GM23338 (cell line): ENCODE data around the gene COL4A6. TPM values are rescaled to one million over a fixed set of nuclear protein-coding genes. Genes with fewer than 3 reads are reported as not detected.

ENCODE experiments used
- ATAC-seq: fragments of 200-7000 bp; cut with Tn5 transposase; 3 replicates; pipeline ENCODE4 v1.9.1; 2020
- DNase-seq: peaks from one replicate; pipeline ENCODE4 v3.0.0-alpha.2; 2015; ENCODE audit warnings: low spot score
- H2AFZ ChIP-seq: fragments of 200-600 bp; sonication (generic); 2 replicates; pipeline ENCODE4 v1.8.0; 2016; ENCODE audit warnings: antibody characterized with exemption, mild to moderate bottlenecking, moderate library complexity
- H3F3A ChIP-seq: fragments of 200-600 bp; sonication (generic); replicated peaks from 2 replicates; pipeline ENCODE4 v1.8.0; 2017; ENCODE audit warnings: antibody characterized with exemption, mixed run types, low read depth
- H3K27ac ChIP-seq: fragments of 200-600 bp; sonication (generic); 2 replicates; pipeline ENCODE4 v1.6.1; 2016; ENCODE audit warnings: low read depth
- H3K27me3 ChIP-seq: fragments of 200-600 bp; sonication (generic); 2 replicates; pipeline ENCODE4 v1.8.0; 2016; ENCODE audit warnings: mild to moderate bottlenecking, mixed run types, moderate library complexity; ENCODE audit not compliant: insufficient read depth
- H3K36me3 ChIP-seq: fragments of 200-600 bp; sonication (generic); 2 replicates; pipeline ENCODE4 v1.8.0; 2016; ENCODE audit warnings: mild to moderate bottlenecking; ENCODE audit not compliant: insufficient read depth
- H3K4me1 ChIP-seq: fragments of 200-600 bp; sonication (generic); 2 replicates; pipeline ENCODE4 v1.8.0; 2016; ENCODE audit warnings: mild to moderate bottlenecking, moderate library complexity; ENCODE audit not compliant: insufficient read depth
- H3K4me2 ChIP-seq: fragments of 200-600 bp; sonication (generic); 2 replicates; pipeline ENCODE4 v1.7.1; 2017; ENCODE audit warnings: mixed run types
- H3K4me3 ChIP-seq: fragments of 200-600 bp; sonication (generic); 2 replicates; pipeline ENCODE4 v1.6.1; 2016; ENCODE audit warnings: mixed run types
- H3K79me2 ChIP-seq: fragments of 200-600 bp; sonication (generic); replicated peaks from 2 replicates; pipeline ENCODE4 v1.8.0; 2017; ENCODE audit warnings: mild to moderate bottlenecking; ENCODE audit not compliant: insufficient read depth
- H3K9me2 ChIP-seq: fragments of 200-600 bp; sonication (generic); 2 replicates; pipeline ENCODE4 v1.8.0; 2017; ENCODE audit not compliant: insufficient read depth
- H4K20me1 ChIP-seq: fragments of 200-600 bp; sonication (generic); replicated peaks from 2 replicates; pipeline ENCODE4 v1.8.0; 2017; ENCODE audit warnings: mild to moderate bottlenecking; ENCODE audit not compliant: insufficient read depth
- H3K27ac Mint-ChIP-seq: 2 replicates; pipeline ENCODE4 v1.8.0; 2020; ENCODE audit warnings: inconsistent platforms, mild to moderate bottlenecking, moderate library complexity, mixed read lengths
- H3K27me3 Mint-ChIP-seq: 3 replicates; pipeline ENCODE4 v1.8.0; 2022; ENCODE audit warnings: low read depth, mild to moderate bottlenecking, moderate library complexity, mixed read lengths, inconsistent platforms; ENCODE audit not compliant: insufficient read depth, poor library complexity
- H3K36me3 Mint-ChIP-seq: 3 replicates; pipeline ENCODE4 v1.8.0; 2021; ENCODE audit warnings: low read depth, mild to moderate bottlenecking, inconsistent platforms, moderate library complexity, mixed read lengths
- H3K4me1 Mint-ChIP-seq: 3 replicates; pipeline ENCODE4 v1.8.0; 2020; ENCODE audit warnings: mild to moderate bottlenecking, inconsistent platforms, mixed read lengths
- H3K4me3 Mint-ChIP-seq: 3 replicates; pipeline ENCODE4 v1.8.0; 2021; ENCODE audit warnings: moderate library complexity, mild to moderate bottlenecking, inconsistent platforms, mixed read lengths
- H3K9me3 Mint-ChIP-seq: 3 replicates; pipeline ENCODE4 v1.8.0; 2020; ENCODE audit warnings: moderate library complexity, mild to moderate bottlenecking, inconsistent platforms, mixed read lengths
- CREB1 ChIP-seq: fragments of 250-450 bp; sonication (Bioruptor Pico); IDR thresholded peaks from 2 replicates; pipeline ENCODE4 v1.5.0; 2020; ENCODE audit warnings: low read depth, mild to moderate bottlenecking, moderate library complexity
- EZH2phosphoT487 ChIP-seq: fragments of 200-600 bp; sonication (generic); IDR thresholded peaks from one replicate; pipeline ENCODE4 v1.8.1; 2018; ENCODE audit warnings: antibody characterized with exemption; ENCODE audit not compliant: unreplicated experiment
- JUNB ChIP-seq: IDR thresholded peaks from one replicate; pipeline ENCODE4 v1.6.1; 2016; ENCODE audit warnings: antibody characterized with exemption; ENCODE audit not compliant: unreplicated experiment
- STAT1 ChIP-seq: IDR thresholded peaks from one replicate; pipeline ENCODE4 v1.6.1; 2016; ENCODE audit warnings: antibody characterized with exemption; ENCODE audit not compliant: unreplicated experiment
- ZNF331 ChIP-seq: fragments of 250-450 bp; sonication (Bioruptor Pico); IDR thresholded peaks from 2 replicates; pipeline ENCODE4 v1.5.0; 2020; ENCODE audit warnings: low read depth, mild to moderate bottlenecking, moderate library complexity
- polyA plus RNA-seq: library from polyadenylated mRNA; unstranded; fragments of >200 nt; fragmentation: Nextera tagmentation; extraction: Ambion mirVana; gene quantifications from 2 replicates; pipeline ENCODE4 v1.2.1, GENCODE V29; 2016
- total RNA-seq: library from RNA; depleted of rRNA; stranded (reverse); fragments of >200 nt; shearing (Covaris generic); gene quantifications from 2 replicates; pipeline ENCODE4 v1.2.3, GENCODE V29; 2014
- TF ChIP-seq, protein P1 (sequence below): fragments of 250-450 bp; sonication (Bioruptor Pico); IDR thresholded peaks from 2 replicates; pipeline ENCODE4 v1.5.0; 2020; ENCODE audit warnings: mild to moderate bottlenecking, moderate library complexity
- TF ChIP-seq, protein P2 (sequence below), 2 experiments: fragments of 200-600 bp in 1 of 2; sonication (generic) in 1 of 2; conservative IDR thresholded peaks; 2 replicates each; pipeline versions ENCODE4 v1.5.1 to v1.6.1; 2016 to 2017; ENCODE audit warnings: antibody characterized with exemption in 2 of 2, low read depth in 2 of 2, mild to moderate bottlenecking in 2 of 2, moderate library complexity in 1 of 2

Gene COL4A6
- total and polyA plus RNA-seq, 2 experiments from 2014 or later = 4.1 to 15.2 TPM

DNA sequence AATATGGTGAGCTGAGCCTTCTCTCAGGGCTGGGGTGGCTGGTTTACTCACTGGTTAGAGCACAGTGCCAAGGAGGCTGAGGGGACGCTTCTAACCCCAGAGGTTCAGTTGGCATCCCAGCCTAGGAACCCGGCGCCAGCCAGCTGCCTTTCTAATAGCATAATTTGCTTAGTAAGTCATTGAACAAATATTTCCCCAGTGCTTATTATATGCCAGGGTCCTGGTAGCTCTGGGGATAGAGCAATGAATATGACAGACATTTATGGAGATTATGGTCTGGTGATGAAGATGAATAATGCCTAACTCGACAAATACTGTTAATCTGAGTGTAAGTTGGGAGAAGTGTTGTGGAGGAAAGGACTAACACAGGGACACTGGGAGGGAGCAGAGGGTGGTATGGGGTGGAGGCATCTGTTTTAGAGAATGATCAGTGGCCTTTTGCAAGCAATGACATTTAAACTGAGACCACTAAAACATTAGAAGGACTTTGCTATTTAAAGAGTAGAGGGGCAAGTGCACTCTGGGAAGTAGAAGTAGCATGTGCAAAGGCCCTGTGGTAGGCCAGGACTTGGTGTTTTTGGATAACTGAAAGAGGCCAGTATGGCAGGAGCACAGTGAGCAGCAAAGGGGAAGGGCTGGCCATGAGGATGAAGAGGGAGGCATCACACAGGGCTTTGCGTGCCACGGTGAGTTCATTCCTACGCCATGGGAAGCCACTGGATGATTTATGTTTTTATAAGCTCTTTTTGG, 274.7 kb downstream of the COL4A6 start:
- no peak overlapping the region for H3K27ac Mint-ChIP-seq
- ATAC-seq (no peak), DNase-seq (no peak)
- H3K27me3 Mint-ChIP-seq = peaks cover 2% of the 10 kb centered on the region
- Histone ChIP-seq H3K4me2 (no peak overlapping the region), H4K20me1 (no peaks in the 10 kb centered on the region), H2AFZ (no peak overlapping the region), H3K79me2 (no peaks in the 10 kb centered on the region), H3K4me1 (no peaks in the 10 kb centered on the region), H3K4me3 (no peak overlapping the region), H3K27ac (no peak overlapping the region), H3K9me2 (no peaks in the 10 kb centered on the region), H3K36me3 (no peaks in the 10 kb centered on the region), H3F3A (no peaks in the 10 kb centered on the region), H3K27me3 (no peaks in the 10 kb centered on the region)
- H3K36me3 Mint-ChIP-seq = peaks cover 4% of the 10 kb centered on the region; the same call in 2 of the 3 replicates
- H3K4me3 Mint-ChIP-seq = no peak overlapping the region
- no peaks in the 10 kb centered on the region for H3K4me1 Mint-ChIP-seq
- TF ChIP-seq ZNF331 (no peak), JUNB (no peak)
- TF ChIP-seq, protein P1, sequence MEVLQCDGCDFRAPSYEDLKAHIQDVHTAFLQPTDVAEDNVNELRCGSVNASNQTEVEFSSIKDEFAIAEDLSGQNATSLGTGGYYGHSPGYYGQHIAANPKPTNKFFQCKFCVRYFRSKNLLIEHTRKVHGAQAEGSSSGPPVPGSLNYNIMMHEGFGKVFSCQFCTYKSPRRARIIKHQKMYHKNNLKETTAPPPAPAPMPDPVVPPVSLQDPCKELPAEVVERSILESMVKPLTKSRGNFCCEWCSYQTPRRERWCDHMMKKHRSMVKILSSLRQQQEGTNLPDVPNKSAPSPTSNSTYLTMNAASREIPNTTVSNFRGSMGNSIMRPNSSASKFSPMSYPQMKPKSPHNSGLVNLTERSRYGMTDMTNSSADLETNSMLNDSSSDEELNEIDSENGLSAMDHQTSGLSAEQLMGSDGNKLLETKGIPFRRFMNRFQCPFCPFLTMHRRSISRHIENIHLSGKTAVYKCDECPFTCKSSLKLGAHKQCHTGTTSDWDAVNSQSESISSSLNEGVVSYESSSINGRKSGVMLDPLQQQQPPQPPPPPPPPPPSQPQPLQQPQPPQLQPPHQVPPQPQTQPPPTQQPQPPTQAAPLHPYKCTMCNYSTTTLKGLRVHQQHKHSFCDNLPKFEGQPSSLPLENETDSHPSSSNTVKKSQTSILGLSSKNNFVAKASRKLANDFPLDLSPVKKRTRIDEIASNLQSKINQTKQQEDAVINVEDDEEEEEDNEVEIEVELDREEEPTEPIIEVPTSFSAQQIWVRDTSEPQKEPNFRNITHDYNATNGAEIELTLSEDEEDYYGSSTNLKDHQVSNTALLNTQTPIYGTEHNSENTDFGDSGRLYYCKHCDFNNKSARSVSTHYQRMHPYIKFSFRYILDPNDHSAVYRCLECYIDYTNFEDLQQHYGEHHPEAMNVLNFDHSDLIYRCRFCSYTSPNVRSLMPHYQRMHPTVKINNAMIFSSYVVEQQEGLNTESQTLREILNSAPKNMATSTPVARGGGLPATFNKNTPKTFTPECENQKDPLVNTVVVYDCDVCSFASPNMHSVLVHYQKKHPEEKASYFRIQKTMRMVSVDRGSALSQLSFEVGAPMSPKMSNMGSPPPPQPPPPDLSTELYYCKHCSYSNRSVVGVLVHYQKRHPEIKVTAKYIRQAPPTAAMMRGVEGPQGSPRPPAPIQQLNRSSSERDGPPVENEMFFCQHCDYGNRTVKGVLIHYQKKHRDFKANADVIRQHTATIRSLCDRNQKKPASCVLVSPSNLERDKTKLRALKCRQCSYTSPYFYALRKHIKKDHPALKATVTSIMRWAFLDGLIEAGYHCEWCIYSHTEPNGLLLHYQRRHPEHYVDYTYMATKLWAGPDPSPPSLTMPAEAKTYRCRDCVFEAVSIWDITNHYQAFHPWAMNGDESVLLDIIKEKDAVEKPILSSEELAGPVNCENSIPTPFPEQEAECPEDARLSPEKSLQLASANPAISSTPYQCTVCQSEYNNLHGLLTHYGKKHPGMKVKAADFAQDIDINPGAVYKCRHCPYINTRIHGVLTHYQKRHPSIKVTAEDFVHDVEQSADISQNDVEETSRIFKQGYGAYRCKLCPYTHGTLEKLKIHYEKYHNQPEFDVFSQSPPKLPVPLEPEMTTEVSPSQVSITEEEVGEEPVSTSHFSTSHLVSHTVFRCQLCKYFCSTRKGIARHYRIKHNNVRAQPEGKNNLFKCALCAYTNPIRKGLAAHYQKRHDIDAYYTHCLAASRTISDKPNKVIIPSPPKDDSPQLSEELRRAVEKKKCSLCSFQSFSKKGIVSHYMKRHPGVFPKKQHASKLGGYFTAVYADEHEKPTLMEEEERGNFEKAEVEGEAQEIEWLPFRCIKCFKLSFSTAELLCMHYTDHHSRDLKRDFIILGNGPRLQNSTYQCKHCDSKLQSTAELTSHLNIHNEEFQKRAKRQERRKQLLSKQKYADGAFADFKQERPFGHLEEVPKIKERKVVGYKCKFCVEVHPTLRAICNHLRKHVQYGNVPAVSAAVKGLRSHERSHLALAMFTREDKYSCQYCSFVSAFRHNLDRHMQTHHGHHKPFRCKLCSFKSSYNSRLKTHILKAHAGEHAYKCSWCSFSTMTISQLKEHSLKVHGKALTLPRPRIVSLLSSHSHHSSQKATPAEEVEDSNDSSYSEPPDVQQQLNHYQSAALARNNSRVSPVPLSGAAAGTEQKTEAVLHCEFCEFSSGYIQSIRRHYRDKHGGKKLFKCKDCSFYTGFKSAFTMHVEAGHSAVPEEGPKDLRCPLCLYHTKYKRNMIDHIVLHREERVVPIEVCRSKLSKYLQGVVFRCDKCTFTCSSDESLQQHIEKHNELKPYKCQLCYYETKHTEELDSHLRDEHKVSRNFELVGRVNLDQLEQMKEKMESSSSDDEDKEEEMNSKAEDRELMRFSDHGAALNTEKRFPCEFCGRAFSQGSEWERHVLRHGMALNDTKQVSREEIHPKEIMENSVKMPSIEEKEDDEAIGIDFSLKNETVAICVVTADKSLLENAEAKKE (CRISPR knock-in tag) = no peak
- no peaks in the 10 kb centered on the region for H3K9me3 Mint-ChIP-seq

DNA sequence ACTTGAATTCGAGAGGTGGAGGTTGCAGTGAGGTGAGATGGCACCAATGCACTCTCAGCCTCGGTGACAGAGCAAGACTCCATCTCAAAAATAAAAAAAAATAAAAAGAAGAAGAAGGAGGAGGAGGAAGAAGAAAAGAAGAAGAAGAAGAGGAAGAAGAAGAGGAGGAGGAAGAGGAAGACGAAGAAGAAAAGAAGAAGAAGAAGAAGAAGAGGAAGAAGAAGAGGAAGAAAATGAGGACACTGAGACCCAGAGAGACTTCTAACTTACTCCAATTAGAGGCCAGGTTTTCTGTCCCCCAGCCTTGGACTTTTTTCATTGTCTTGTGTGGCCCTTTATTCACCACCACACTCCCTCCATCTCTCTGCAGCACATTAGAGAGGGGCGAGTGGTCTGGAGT, 276.0 kb downstream of the COL4A6 start:
- Histone ChIP-seq H3K79me2 (no peaks in the 10 kb centered on the region), H3K27ac (no peak overlapping the region), H3K27me3 (no peaks in the 10 kb centered on the region), H3K4me2 (no peak overlapping the region), H4K20me1 (no peaks in the 10 kb centered on the region), H3F3A (no peaks in the 10 kb centered on the region), H3K36me3 (no peaks in the 10 kb centered on the region), H3K4me3 (no peak overlapping the region), H2AFZ (no peak overlapping the region), H3K4me1 (no peaks in the 10 kb centered on the region), H3K9me2 (no peaks in the 10 kb centered on the region)
- no peak for DNase-seq
- no peak overlapping the region for H3K27ac Mint-ChIP-seq
- no peak for ATAC-seq
- H3K27me3 Mint-ChIP-seq = peaks cover 2% of the 10 kb centered on the region
- no peak overlapping the region for H3K4me3 Mint-ChIP-seq
- H3K4me1 Mint-ChIP-seq = no peaks in the 10 kb centered on the region
- H3K36me3 Mint-ChIP-seq = peaks cover 4% of the 10 kb centered on the region; the same call in 2 of the 3 replicates
- H3K9me3 Mint-ChIP-seq = no peaks in the 10 kb centered on the region
- TF ChIP-seq CREB1 (CRISPR knock-in tag) (no peak), STAT1 (no peak), EZH2phosphoT487 (no peak), ZNF331 (no peak), JUNB (no peak)
- TF ChIP-seq, protein P2, sequence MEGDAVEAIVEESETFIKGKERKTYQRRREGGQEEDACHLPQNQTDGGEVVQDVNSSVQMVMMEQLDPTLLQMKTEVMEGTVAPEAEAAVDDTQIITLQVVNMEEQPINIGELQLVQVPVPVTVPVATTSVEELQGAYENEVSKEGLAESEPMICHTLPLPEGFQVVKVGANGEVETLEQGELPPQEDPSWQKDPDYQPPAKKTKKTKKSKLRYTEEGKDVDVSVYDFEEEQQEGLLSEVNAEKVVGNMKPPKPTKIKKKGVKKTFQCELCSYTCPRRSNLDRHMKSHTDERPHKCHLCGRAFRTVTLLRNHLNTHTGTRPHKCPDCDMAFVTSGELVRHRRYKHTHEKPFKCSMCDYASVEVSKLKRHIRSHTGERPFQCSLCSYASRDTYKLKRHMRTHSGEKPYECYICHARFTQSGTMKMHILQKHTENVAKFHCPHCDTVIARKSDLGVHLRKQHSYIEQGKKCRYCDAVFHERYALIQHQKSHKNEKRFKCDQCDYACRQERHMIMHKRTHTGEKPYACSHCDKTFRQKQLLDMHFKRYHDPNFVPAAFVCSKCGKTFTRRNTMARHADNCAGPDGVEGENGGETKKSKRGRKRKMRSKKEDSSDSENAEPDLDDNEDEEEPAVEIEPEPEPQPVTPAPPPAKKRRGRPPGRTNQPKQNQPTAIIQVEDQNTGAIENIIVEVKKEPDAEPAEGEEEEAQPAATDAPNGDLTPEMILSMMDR (conservative IDR thresholded peaks at IDR 0.05; ENCODE audit: low read depth in 2 of 2) = no peak
